NCI-H446 (cell line): Measurements from ENCODE around the gene TMEM52.
A peak's percentile ranks its signal among the peaks of the same experiment; 100 is the strongest.

Experiments
- DNase-seq, 2 experiments: peaks; one replicate each; lab custom pipeline; 2025; lab: John Stamatoyannopoulos, UW

Gene TMEM52

GRCh38 chr1:1918901-1919303, at the start of gene TMEM52:
TSS of gene TMEM52 (minus strand) at chr1:1919279. CDS start at chr1:1919265, 14 bp downstream.
- no peak for DNase-seq

GRCh38 chr1:1967879-1968278, 48.8 kb upstream of the TMEM52 start:
- no peak for DNase-seq

- DNase-seq, result no peak
These were observed 48.1 kb upstream of the TMEM52 start for GRCh38 chr1:1967151-1967550.

GRCh38 chr1:1966071-1966740, 47.1 kb upstream of the TMEM52 start:
- no peak for DNase-seq

GRCh38 chr1:1965546-1965945, 46.5 kb upstream of the TMEM52 start:
- DNase-seq, result no peak

GRCh38 chr1:1964811-1965210, 45.7 kb upstream of the TMEM52 start:
- DNase-seq, result no peak

GRCh38 chr1:1963570-1963969, 44.5 kb upstream of the TMEM52 start:
- DNase-seq, result no peak

- DNase-seq, result no peak
These were observed 43.7 kb upstream of the TMEM52 start for GRCh38 chr1:1962752-1963151.

GRCh38 chr1:1960480-1961196, 41.6 kb upstream of the TMEM52 start:
- no peak for DNase-seq

GRCh38 chr1:1959840-1960479, 40.9 kb upstream of the TMEM52 start:
- DNase-seq, result peak; percentile 55 to 79

- DNase-seq, result no peak
These were observed 40.4 kb upstream of the TMEM52 start for GRCh38 chr1:1959459-1959839.

- DNase-seq, result no peak
These were observed 39.0 kb upstream of the TMEM52 start for GRCh38 chr1:1958071-1958541.

GRCh38 chr1:1957533-1957961, 38.5 kb upstream of the TMEM52 start:
- no peak for DNase-seq

- no peak for DNase-seq
These were observed 37.8 kb upstream of the TMEM52 start for GRCh38 chr1:1956586-1957532.

- DNase-seq, result no peak
These were observed 37.0 kb upstream of the TMEM52 start for GRCh38 chr1:1956101-1956500.

GRCh38 chr1:1955621-1956094, 36.6 kb upstream of the TMEM52 start:
- no peak for DNase-seq

- DNase-seq, result no peak
These were observed 35.9 kb upstream of the TMEM52 start for GRCh38 chr1:1954831-1955441.

- DNase-seq, result no peak
These were observed 34.9 kb upstream of the TMEM52 start for GRCh38 chr1:1954015-1954414.

GRCh38 chr1:1950940-1951339, 31.9 kb upstream of the TMEM52 start:
- no peak for DNase-seq

GRCh38 chr1:1948783-1949182, 29.7 kb upstream of the TMEM52 start:
- no peak for DNase-seq

GRCh38 chr1:1947493-1947892, 28.4 kb upstream of the TMEM52 start:
- DNase-seq, result no peak
